ENCODE data around the gene CPLX3. TPM values are rescaled to one million over a fixed set of nuclear protein-coding genes. Genes with fewer than 3 reads are reported as not detected.

Gene CPLX3
- total RNA-seq, 4 donors from 2014 or later, result 0.33 TPM; not detected in 3

GRCh38 chr15:74847432-74847831 is 21.0 kb downstream of the CPLX3 start:
- 63% methylated on average over 3 of the region's 3 CpGs for WGBS
- no peaks in the 10 kb centered on the region for H3K27me3 ChIP-seq
- no peak for TF ChIP-seq EP300 (IDR thresholded peaks at IDR 0.05)
- no peak for TF ChIP-seq CTCF (IDR thresholded peaks at IDR 0.05)
- no peak for TF ChIP-seq POLR2AphosphoS5 (IDR thresholded peaks at IDR 0.05)
- TF ChIP-seq POLR2A (IDR thresholded peaks at IDR 0.05; ENCODE audit: low read depth), result no peak
- H3K9me3 ChIP-seq, result no peaks in the 10 kb centered on the region
- H3K4me1 ChIP-seq, result peaks cover 16 to 33% (median 23%) of the 10 kb centered on the region in 4 donors
- H3K4me3 ChIP-seq, result no peak overlapping the region
- intact Hi-C loops (cut with DNase I), result no loop called here
- DNase-seq (ENCODE audit: extremely low spot score), result no peak
- H3K36me3 ChIP-seq, result peaks cover 49 to 80% (median 74%) of the 10 kb centered on the region in 4 donors
- H3K27ac ChIP-seq (replicated peaks in 1 of 4), result peak overlapping the region in 1 of 4 donors; percentile 34

GRCh38 chr15:74850393-74850792 is 24.0 kb downstream of the CPLX3 start:
- Histone ChIP-seq H3K4me1 (peaks cover 6 to 11% (median 9%) of the 10 kb centered on the region in 4 donors), H3K27ac (replicated peaks in 1 of 4) (no peak overlapping the region), H3K9me3 (no peaks in the 10 kb centered on the region), H3K27me3 (no peaks in the 10 kb centered on the region), H3K4me3 (no peak overlapping the region), H3K36me3 (peaks cover 69 to 92% (median 87%) of the 10 kb centered on the region in 4 donors)
- 100% methylated on average over 4 of the region's 4 CpGs for WGBS
- DNase-seq (ENCODE audit: extremely low spot score), result no peak
- TF ChIP-seq POLR2A (IDR thresholded peaks at IDR 0.05; ENCODE audit: low read depth), result no peak
- no peak for TF ChIP-seq POLR2AphosphoS5 (IDR thresholded peaks at IDR 0.05)
- no peak for TF ChIP-seq EP300 (IDR thresholded peaks at IDR 0.05)
- no peak for TF ChIP-seq CTCF (IDR thresholded peaks at IDR 0.05)
- intact Hi-C loops (cut with DNase I), result no loop called here

- no peak for TF ChIP-seq POLR2A (IDR thresholded peaks at IDR 0.05; ENCODE audit: low read depth)
- no peak for TF ChIP-seq CTCF (IDR thresholded peaks at IDR 0.05)
- no peak for TF ChIP-seq POLR2AphosphoS5 (IDR thresholded peaks at IDR 0.05)
- no peak for TF ChIP-seq EP300 (IDR thresholded peaks at IDR 0.05)
- WGBS, result 92% methylated on average over 7 of the region's 7 CpGs
- Histone ChIP-seq H3K27me3 (no peaks in the 10 kb centered on the region), H3K9me3 (no peaks in the 10 kb centered on the region), H3K4me3 (no peak overlapping the region), H3K4me1 (peaks cover 17 to 24% (median 17%) of the 10 kb centered on the region in 4 donors), H3K36me3 (peaks cover 69 to 77% (median 75%) of the 10 kb centered on the region in 4 donors), H3K27ac (replicated peaks in 1 of 4) (no peak overlapping the region)
- no peak for DNase-seq (ENCODE audit: extremely low spot score)
- intact Hi-C loops (cut with DNase I), result no loop called here
These were observed 25.5 kb downstream of the CPLX3 start for GRCh38 chr15:74851960-74852359.

- peaks cover 47 to 56% (median 52%) of the 10 kb centered on the region in 4 donors for H3K36me3 ChIP-seq
- peaks cover 33 to 37% (median 35%) of the 10 kb centered on the region in 4 donors for H3K4me1 ChIP-seq
- WGBS, result 89% methylated on average over 11 of the region's 13 CpGs
These were observed 28.1 kb downstream of the CPLX3 start for GRCh38 chr15:74854453-74855022.

More at GRCh38 chr15:74854453-74855022, 28.1 kb downstream of the CPLX3 start:
- intact Hi-C loops (cut with DNase I), result no loop called here
- no peak overlapping the region for H3K4me3 ChIP-seq
- H3K27me3 ChIP-seq, result no peaks in the 10 kb centered on the region
- no peak overlapping the region for H3K27ac ChIP-seq (replicated peaks in 1 of 4)
- no peaks in the 10 kb centered on the region for H3K9me3 ChIP-seq
- no peak for DNase-seq (ENCODE audit: extremely low spot score)
- TF ChIP-seq EP300 (IDR thresholded peaks at IDR 0.05), result no peak
- TF ChIP-seq POLR2A (IDR thresholded peaks at IDR 0.05; ENCODE audit: low read depth), result no peak
- no peak for TF ChIP-seq POLR2AphosphoS5 (IDR thresholded peaks at IDR 0.05)
- TF ChIP-seq CTCF (IDR thresholded peaks at IDR 0.05), result no peak

All from esophagus muscularis mucosa (tissue), 4 donors.